Endothelial cell of umbilical vein (primary cell): ENCODE results near the gene SKOR1. TPM values are rescaled to one million over a fixed set of nuclear protein-coding genes. Genes with fewer than 3 reads are reported as not detected.

Experiments
- BruUV-seq: library from RNA; stranded (reverse); fragments of 400-500 nt; replicated peaks from 2 replicates; lab custom pipeline; 2021; lab: Mats Ljungman, UMichigan
- CTCF ChIA-PET: fragments of 300-600, 350-600 bp; sonication (Branson Sonifier 250); formaldehyde crosslinking; loops from one replicate; lab custom pipeline; 2021; ENCODE audit warnings: antibody characterized with exemption, inconsistent platforms; lab: Charles Lee
- POLR2A ChIA-PET: fragments of 300-600, 350-600 bp; sonication (Branson Sonifier 250); formaldehyde crosslinking; loops from one replicate; lab custom pipeline; 2021; ENCODE audit warnings: antibody characterized with exemption, inconsistent platforms; lab: Charles Lee
- DNase-seq: peaks from one replicate; pipeline ENCODE4 v3.0.0-alpha.2; 2011; ENCODE audit warnings: low read depth, low spot score
- FAIRE-seq: peaks from 2 replicates; lab custom pipeline; 2011; peaks lifted over from hg19 to GRCh38; lab: Jason Lieb, UNC
- H2AFZ ChIP-seq: 2 replicates; pipeline ENCODE4 v1.6.0; 2012; ENCODE audit warnings: low read depth, low read length, control low read depth, inconsistent platforms
- H3K27ac ChIP-seq: 2 replicates; pipeline ENCODE4 v1.5.1; 2011; ENCODE audit warnings: low read depth, mild to moderate bottlenecking, control low read depth, low read length, moderate library complexity; ENCODE audit not compliant: insufficient read depth
- H3K27me3 ChIP-seq, 2 experiments: 2 replicates each; pipeline versions ENCODE4 v1.6.0 to v1.6.1; 2011; ENCODE audit warnings: low read length in 2 of 2, mixed read lengths in 1 of 2; ENCODE audit not compliant: control insufficient read depth in 2 of 2, insufficient read depth in 2 of 2
- H3K36me3 ChIP-seq, 2 experiments: 2 replicates in 1 of 2; 3 replicates in 1 of 2; pipeline ENCODE4 v1.5.1; 2011; ENCODE audit warnings: low read length in 2 of 2, mild to moderate bottlenecking in 1 of 2, moderate library complexity in 1 of 2; ENCODE audit not compliant: control insufficient read depth in 2 of 2, insufficient read depth in 2 of 2; ENCODE audit errors: extremely low read depth in 1 of 2
- H3K4me1 ChIP-seq: 3 replicates; pipeline ENCODE4 v1.5.1; 2011; ENCODE audit warnings: mild to moderate bottlenecking, low read length; ENCODE audit not compliant: control insufficient read depth, insufficient read depth; ENCODE audit errors: extremely low read depth
- H3K4me2 ChIP-seq: 2 replicates; pipeline ENCODE4 v1.6.1; 2011; ENCODE audit warnings: low read length, control low read depth, mixed read lengths; ENCODE audit not compliant: insufficient read depth
- H3K4me3 ChIP-seq, 3 experiments: fragments of 200-600 bp in 1 of 3; sonication (generic), shearing (Covaris generic) in 1 of 3; replicated peaks in 1 of 3; 2 replicates each; pipeline ENCODE4 v1.5.1; 2011 to 2016; ENCODE audit warnings: control low read depth in 3 of 3, low read length in 3 of 3, mild to moderate bottlenecking in 2 of 3, inconsistent platforms in 1 of 3, low read depth in 1 of 3, moderate library complexity in 1 of 3; ENCODE audit not compliant: insufficient read depth in 1 of 3
- H3K79me2 ChIP-seq: 2 replicates; pipeline ENCODE4 v1.6.0; 2012; ENCODE audit warnings: low read length, inconsistent platforms; ENCODE audit not compliant: control insufficient read depth, insufficient read depth
- H3K9ac ChIP-seq: replicated peaks from 2 replicates; pipeline ENCODE3; 2011; ENCODE audit warnings: low read length, control low read depth; ENCODE audit not compliant: insufficient read depth; ENCODE audit errors: extremely low read depth
- H3K9me1 ChIP-seq: replicated peaks from 3 replicates; pipeline ENCODE4 v1.6.0; 2011; ENCODE audit warnings: mild to moderate bottlenecking, low read length; ENCODE audit not compliant: control insufficient read depth, insufficient read depth; ENCODE audit errors: extremely low read depth
- H3K9me3 ChIP-seq: replicated peaks from 2 replicates; pipeline ENCODE4 v1.5.1; 2012; ENCODE audit warnings: low read length, inconsistent platforms; ENCODE audit not compliant: control insufficient read depth, insufficient read depth
- H4K20me1 ChIP-seq: replicated peaks from 2 replicates; pipeline ENCODE3; 2011; ENCODE audit warnings: mild to moderate bottlenecking, low read length; ENCODE audit not compliant: control insufficient read depth, insufficient read depth; ENCODE audit errors: extremely low read depth
- EZH2 ChIP-seq: IDR thresholded peaks from 2 replicates; pipeline ENCODE4 v1.6.1; 2012; ENCODE audit warnings: borderline replicate concordance, low read depth, mild to moderate bottlenecking, moderate library complexity, low read length, inconsistent platforms; ENCODE audit not compliant: severe bottlenecking
- FOS ChIP-seq: IDR thresholded peaks from 2 replicates; pipeline ENCODE4 v1.6.1; 2011; ENCODE audit warnings: mild to moderate bottlenecking, low read length, moderate library complexity, borderline replicate concordance; ENCODE audit not compliant: insufficient read depth
- GATA2 ChIP-seq: IDR thresholded peaks from 2 replicates; pipeline ENCODE4 v1.7.0; 2011; ENCODE audit warnings: low read depth, mild to moderate bottlenecking, moderate library complexity, mixed read lengths, low read length; ENCODE audit not compliant: insufficient read length, insufficient read depth
- JUN ChIP-seq: IDR thresholded peaks from 2 replicates; pipeline ENCODE4 v1.6.1; 2011; ENCODE audit warnings: borderline replicate concordance, low read depth; ENCODE audit not compliant: insufficient read length, insufficient read depth
- MYC ChIP-seq: IDR thresholded peaks from one replicate; pipeline ENCODE4 v1.6.1; 2011; ENCODE audit warnings: mild to moderate bottlenecking, low read depth, low read length
- POLR2A ChIP-seq: IDR thresholded peaks from 2 replicates; pipeline ENCODE4 v1.6.1; 2012; ENCODE audit warnings: low read depth, mild to moderate bottlenecking, control low read depth, low read length
- POLR2AphosphoS5 ChIP-seq: IDR thresholded peaks from 2 replicates; pipeline ENCODE4 v1.6.1; 2012; ENCODE audit warnings: low read depth, mild to moderate bottlenecking, control low read depth, low read length, moderate library complexity; ENCODE audit not compliant: insufficient read depth
- dilution Hi-C: fragments of 300-500 bp; cut with MboI; formaldehyde crosslinking; loops from one replicate; pipeline ENCODE4 v1.15.0; 2019; ENCODE audit warnings: low sequenced_read_pairs; ENCODE audit not compliant: extremely low pct_ligation_motif_present
- intact Hi-C: fragments of 100-400 bp; cut with micrococcal nuclease; formaldehyde crosslinking; loops from one replicate; pipeline ENCODE4 v1.10.0; 2022
- polyA plus RNA-seq, 4 experiments: library from polyadenylated mRNA; depleted of rRNA in 3 of 4; stranded (reverse) in 3 of 4; unstranded in 1 of 4; fragments of >200 nt; gene quantifications; 2 replicates each; pipeline versions ENCODE4 v1.2.1 to v1.2.3, GENCODE V29; 2011 to 2012; ENCODE audit warnings: missing spikeins in 1 of 4
- total RNA-seq: library from RNA; stranded (reverse); gene quantifications from 2 replicates; pipeline ENCODE4 v1.2.3, GENCODE V29; 2021
- TF ChIP-seq, protein P1 (sequence below), 2 donors: IDR thresholded peaks; 1 replicate in 1 of 2; 2 replicates in 1 of 2; pipeline ENCODE4 v1.5.1; 2011; ENCODE audit warnings: low read length in 2 of 2, mild to moderate bottlenecking in 2 of 2, moderate library complexity in 2 of 2, control low read depth in 1 of 2, inconsistent platforms in 1 of 2, low read depth in 1 of 2; ENCODE audit not compliant: insufficient read depth in 1 of 2; ENCODE audit errors: extremely low read depth in 1 of 2
- TF ChIP-seq, protein P2 (sequence below): IDR thresholded peaks from 2 replicates; pipeline ENCODE4 v1.6.1; 2011; ENCODE audit not compliant: insufficient read depth, insufficient read length

The SKOR1 gene
- total and polyA plus RNA-seq, 2 donors (not counting 3 experiments of a cell fraction or from before 2014, with no cell fraction given): 0.06 to 0.15 TPM

DNA sequence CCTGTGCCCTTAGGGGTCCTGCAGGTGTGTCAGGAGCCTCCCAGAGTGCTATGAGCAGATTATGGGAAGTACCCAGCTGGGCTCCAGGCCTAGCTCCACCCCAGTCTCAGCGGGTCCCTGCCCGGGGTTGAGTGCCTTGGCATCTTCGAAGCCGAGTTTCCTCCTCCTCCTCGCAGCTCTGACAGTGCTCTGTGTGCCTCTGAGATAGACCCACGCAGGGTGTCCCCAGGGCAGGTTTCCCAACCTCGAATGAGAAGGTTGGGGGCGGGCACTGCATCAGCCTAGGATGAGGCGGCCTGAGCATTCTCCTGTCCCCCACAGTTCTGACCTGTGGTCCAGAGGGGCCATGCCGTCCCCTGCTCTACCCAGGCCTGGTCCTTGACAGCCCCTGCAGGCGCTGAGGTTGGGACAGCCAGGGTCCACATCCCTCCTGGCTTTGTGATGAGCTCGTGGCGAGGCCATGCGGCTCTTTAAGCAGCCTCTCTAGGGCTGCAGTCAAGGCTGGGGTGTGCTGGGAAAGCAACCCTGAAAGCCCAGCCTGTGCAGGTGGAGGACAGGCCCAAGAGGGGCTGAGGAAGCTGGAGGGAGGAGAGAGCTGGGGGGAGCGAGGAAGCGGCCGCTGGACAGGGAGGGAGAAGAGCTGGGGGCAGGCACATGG, 20.2 kb upstream of the SKOR1 start:
- POLR2A ChIA-PET: interaction anchor here (0.5 kb wide), 1 partner anchor 275 kb away, joined by 7 read pairs; no protein-coding TSS in a partner anchor

More for the DNA sequence above, 20.2 kb upstream of the SKOR1 start:
- no peaks in the 10 kb centered on the region for H3K4me1 ChIP-seq
- dilution Hi-C loops (no loop called here), intact Hi-C loops (no loop called here)
- no peaks in the 10 kb centered on the region for H4K20me1 ChIP-seq
- H3K9me3 ChIP-seq: no peaks in the 10 kb centered on the region
- CTCF ChIA-PET: no interaction called here
- no peaks in the 10 kb centered on the region for H3K27me3 ChIP-seq
- no peak overlapping the region for H2AFZ ChIP-seq
- H3K4me2 ChIP-seq: no peak overlapping the region
- FAIRE-seq: no peak
- H3K9ac ChIP-seq: no peak overlapping the region
- DNase-seq: no peak
- H3K9me1 ChIP-seq: no peaks in the 10 kb centered on the region
- no peaks in the 10 kb centered on the region for H3K79me2 ChIP-seq
- no peak overlapping the region for H3K4me3 ChIP-seq
- H3K36me3 ChIP-seq: no peaks in the 10 kb centered on the region
- no peak overlapping the region for H3K27ac ChIP-seq
- BruUV-seq: no TSS peak
- TF ChIP-seq POLR2A: no peak
- TF ChIP-seq, protein P1, sequence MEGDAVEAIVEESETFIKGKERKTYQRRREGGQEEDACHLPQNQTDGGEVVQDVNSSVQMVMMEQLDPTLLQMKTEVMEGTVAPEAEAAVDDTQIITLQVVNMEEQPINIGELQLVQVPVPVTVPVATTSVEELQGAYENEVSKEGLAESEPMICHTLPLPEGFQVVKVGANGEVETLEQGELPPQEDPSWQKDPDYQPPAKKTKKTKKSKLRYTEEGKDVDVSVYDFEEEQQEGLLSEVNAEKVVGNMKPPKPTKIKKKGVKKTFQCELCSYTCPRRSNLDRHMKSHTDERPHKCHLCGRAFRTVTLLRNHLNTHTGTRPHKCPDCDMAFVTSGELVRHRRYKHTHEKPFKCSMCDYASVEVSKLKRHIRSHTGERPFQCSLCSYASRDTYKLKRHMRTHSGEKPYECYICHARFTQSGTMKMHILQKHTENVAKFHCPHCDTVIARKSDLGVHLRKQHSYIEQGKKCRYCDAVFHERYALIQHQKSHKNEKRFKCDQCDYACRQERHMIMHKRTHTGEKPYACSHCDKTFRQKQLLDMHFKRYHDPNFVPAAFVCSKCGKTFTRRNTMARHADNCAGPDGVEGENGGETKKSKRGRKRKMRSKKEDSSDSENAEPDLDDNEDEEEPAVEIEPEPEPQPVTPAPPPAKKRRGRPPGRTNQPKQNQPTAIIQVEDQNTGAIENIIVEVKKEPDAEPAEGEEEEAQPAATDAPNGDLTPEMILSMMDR (IDR thresholded peaks at IDR 0.05; ENCODE audit: extremely low read depth in 1 of 2, insufficient read depth in 1 of 2, low read depth in 1 of 2, low read length in 2 of 2): no peak
- TF ChIP-seq EZH2: no peak
- no peak for TF ChIP-seq MYC
- no peak for TF ChIP-seq GATA2
- TF ChIP-seq, protein P2, sequence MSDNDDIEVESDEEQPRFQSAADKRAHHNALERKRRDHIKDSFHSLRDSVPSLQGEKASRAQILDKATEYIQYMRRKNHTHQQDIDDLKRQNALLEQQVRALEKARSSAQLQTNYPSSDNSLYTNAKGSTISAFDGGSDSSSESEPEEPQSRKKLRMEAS: no peak
- no peak for TF ChIP-seq FOS
- no peak for TF ChIP-seq POLR2AphosphoS5
- no peak for TF ChIP-seq JUN
